OCI-M2 (cell line): Measurements from ENCODE around the gene PRSS36.
"Not testable (repeated sequence)": the region's sequence is repeated elsewhere in the genome, so short reads cannot be mapped to it uniquely, and the experiment has no call there.

ENCODE experiments used
- DNase-seq: peaks from one replicate; lab custom pipeline; 2025; ENCODE audit not compliant: unreplicated experiment; lab: John Stamatoyannopoulos, UW

Gene PRSS36

GRCh38 chr16:31184888-31185287, 35.0 kb upstream of the PRSS36 start:
- DNase-seq, result no peak

- no peak for DNase-seq
Observed at GRCh38 chr16:31183432-31184428, 33.9 kb upstream of the PRSS36 start.

GRCh38 chr16:31182391-31182790, 32.5 kb upstream of the PRSS36 start:
- DNase-seq, result no peak

- no peak for DNase-seq
Observed at GRCh38 chr16:31181102-31181830, 31.4 kb upstream of the PRSS36 start.

GRCh38 chr16:31179747-31180459, 30.0 kb upstream of the PRSS36 start, which contains the start of gene FUS:
FUS (plus strand) TSS chr16:31180139; CDS start chr16:31180215, 76 bp downstream.
- no peak for DNase-seq

- no peak for DNase-seq
Observed at GRCh38 chr16:31179219-31179746, 29.4 kb upstream of the PRSS36 start.

GRCh38 chr16:31177136-31177535, 27.3 kb upstream of the PRSS36 start:
- no peak for DNase-seq

- DNase-seq, result not testable (repeated sequence)
Observed at GRCh38 chr16:31170048-31170447, 20.2 kb upstream of the PRSS36 start.

GRCh38 chr16:31168848-31169247, 19.0 kb upstream of the PRSS36 start:
- DNase-seq, result no peak

- DNase-seq, result no peak
Observed at GRCh38 chr16:31167315-31167714, 17.4 kb upstream of the PRSS36 start.

- DNase-seq, result no peak
Observed at GRCh38 chr16:31157136-31157535, 7.3 kb upstream of the PRSS36 start.

GRCh38 chr16:31150976-31151375, 1.1 kb upstream of the PRSS36 start:
- not testable (repeated sequence) for DNase-seq

- DNase-seq, result no peak
Observed at GRCh38 chr16:31149332-31149731, 534 bp downstream of the PRSS36 start.

- DNase-seq, result no peak
Observed at GRCh38 chr16:31148896-31149295, 970 bp downstream of the PRSS36 start.

- no peak for DNase-seq
Observed at GRCh38 chr16:31148281-31148728, 1.6 kb downstream of the PRSS36 start.

GRCh38 chr16:31147574-31147973, 2.3 kb downstream of the PRSS36 start:
- DNase-seq, result no peak

GRCh38 chr16:31145398-31145990, 4.4 kb downstream of the PRSS36 start:
- no peak for DNase-seq

GRCh38 chr16:31144418-31144817, 5.4 kb downstream of the PRSS36 start:
- DNase-seq, result not testable (repeated sequence)

- no peak for DNase-seq
Observed at GRCh38 chr16:31143694-31144148, 6.1 kb downstream of the PRSS36 start.

GRCh38 chr16:31143011-31143693, 6.7 kb downstream of the PRSS36 start:
- no peak for DNase-seq
